Anterior cingulate cortex (tissue), 58 donors: ENCODE results near the gene BACE2.
"Not testable (repeated sequence)": the region's sequence is repeated elsewhere in the genome, so short reads cannot be mapped to it uniquely, and the experiment has no call there.

Source experiments
- DNase-seq, 58 donors: peaks; one replicate each; lab custom pipeline; 2025; lab: John Stamatoyannopoulos, UW

Gene BACE2

DNA sequence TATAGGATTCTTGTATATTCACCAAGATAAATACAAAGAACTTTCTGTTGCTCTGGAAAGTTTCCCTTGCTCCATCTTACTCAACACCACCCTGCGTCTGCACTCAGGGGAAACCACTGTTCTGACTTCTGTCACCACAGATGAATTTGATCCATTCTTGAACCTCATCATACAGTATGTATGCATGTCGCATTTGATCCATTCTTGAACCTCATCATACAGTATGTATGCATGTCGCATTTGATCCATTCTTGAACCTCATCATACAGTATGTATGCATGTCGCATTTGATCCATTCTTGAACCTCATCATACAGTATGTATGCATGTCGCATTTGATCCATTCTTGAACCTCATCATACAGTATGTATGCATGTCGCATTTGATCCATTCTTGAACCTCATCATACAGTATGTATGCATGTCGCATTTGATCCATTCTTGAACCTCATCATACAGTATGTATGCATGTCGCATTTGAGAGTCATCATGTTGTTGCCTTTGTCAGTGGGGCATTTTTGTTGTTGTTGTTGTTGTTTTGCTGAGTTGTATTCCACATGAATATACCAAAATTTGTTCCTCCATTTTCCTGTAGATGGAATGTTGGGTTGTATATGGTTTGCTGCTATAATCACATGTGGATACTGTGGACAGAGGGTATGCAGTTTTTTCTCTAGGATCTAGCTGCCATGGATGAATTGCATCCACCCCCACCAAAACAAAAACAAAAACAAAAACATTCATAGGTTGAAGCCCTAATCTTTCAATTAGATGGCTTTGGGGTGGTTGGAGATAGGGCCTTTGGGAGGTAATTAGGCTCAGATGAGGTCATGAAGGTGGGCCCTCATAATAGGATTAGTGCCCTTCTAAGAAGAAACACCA is 145.6 kb downstream of the BACE2 start:
- DNase-seq, result not testable (repeated sequence)

DNA sequence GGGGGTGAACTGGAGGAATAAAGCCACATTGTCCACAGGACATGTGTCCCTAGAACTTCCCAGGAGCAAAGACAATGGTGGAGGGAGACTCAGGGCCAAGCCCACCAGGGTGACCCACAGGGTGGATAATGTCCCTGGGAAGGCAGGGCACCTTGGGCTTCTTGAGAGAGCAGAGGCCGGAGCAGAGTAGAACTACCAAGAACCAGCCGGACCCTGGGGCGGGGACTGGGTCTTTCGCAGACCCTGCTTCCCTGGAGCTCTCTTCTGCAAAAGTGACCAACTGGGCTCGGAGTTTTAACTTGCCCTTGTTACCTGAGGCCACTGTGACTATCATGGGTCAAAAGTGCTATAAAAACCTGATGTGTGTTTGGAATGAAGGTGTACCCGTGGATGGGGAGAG is 147.8 kb downstream of the BACE2 start:
- DNase-seq, result no peak

DNA sequence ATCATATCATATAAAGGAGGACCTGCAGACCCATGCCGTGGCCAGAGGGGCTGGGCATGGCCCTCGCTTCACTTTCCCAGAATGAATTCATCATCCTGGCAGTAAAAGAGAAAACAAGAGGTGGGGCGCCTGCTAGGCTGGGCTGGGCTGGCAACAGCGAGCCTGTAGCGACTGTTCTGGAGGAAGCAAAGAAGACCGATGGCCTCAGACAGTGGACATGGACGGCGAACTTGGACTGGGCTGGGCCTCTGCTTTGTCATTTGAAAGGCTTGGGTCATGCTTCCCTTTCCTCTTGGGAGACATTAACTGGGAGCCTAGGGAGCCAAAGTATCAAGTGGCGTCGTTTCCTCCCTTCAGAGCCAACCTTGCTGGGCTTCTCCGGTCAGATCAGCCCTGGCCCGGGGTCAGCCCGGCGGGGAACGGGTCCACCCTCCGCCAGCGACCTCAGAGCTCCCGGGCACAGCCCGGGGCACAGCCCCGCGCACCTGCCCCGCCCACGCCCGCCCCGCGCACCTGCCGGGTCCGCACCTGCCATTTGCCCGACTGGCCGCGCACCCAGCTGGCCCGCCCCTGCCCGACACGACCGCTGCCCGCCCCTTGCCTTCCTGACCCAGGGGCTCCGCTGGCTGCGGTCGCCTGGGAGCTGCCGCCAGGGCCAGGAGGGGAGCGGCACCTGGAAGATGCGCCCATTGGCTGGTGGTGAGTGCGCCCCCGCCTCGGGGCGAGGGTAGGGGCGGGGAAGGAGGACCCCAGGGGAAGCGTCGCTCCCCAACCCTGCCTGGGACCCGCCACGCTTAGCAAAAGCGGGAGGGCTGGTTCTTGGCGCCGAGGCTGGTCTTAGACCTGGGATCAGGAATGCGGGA is 148.5 kb downstream of the BACE2 start, which contains the start of gene FAM3B:
Gene FAM3B, plus strand, starts transcription at position 602 of the 863 bp plus-strand sequence. Its CDS starts 79 bp downstream, at position 681.
- no peak for DNase-seq

DNA sequence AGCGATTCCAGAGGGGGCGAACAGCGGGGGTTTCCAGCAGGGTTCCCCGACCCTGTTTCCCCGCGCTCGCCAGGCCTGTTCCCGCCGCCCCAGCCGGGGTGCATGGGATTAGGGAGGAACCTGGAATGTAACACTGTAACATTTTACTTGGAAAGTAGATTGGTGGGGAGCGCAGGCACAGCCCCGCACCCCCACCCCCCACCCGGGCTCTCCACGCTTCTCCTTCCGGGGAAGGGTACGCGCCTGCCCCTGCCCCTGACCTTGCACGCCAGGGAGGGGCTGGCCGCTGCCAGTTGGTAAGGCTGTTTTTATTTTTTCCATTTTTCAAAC is 149.1 kb downstream of the BACE2 start:
- DNase-seq, result no peak

DNA sequence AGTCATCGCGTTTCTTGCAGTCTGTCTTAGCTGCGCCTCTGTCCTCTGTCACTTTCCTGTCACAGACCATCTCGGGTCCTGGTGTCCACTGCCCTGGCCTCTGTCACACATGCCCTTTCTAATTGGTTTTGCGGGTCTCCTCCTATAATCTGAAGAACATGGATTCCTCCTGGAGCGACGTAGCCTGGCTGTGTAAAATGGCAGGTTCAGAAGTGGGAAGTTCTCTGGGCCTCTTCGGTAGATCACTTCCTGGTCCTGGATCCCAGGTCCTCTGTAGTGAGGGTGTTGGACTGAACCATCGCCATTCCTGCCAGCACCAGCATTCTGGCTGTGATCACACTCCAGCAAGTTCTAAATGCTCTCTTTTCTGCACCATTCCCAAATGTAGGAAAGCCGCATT is 149.5 kb downstream of the BACE2 start:
- no peak for DNase-seq

DNA sequence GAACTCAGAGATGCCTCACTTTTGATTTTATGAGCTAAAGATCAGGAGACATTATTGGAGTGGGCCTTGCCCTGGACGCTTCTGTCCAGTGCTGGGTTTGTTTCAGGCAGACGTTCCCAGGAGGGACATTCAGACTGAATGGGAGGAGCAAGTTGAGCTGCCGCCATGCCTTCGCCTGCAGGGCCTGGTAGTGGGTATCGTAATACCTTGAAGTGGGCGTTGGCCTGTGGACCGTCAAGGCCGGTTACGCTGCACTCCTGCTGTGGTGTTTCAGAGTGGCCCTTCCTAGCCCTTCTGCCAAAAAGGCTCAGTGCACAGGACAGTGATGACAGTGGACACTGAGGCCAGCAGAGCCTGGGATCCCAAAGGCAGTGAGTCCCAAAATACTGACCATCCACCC is 150.3 kb downstream of the BACE2 start:
- no peak for DNase-seq

DNA sequence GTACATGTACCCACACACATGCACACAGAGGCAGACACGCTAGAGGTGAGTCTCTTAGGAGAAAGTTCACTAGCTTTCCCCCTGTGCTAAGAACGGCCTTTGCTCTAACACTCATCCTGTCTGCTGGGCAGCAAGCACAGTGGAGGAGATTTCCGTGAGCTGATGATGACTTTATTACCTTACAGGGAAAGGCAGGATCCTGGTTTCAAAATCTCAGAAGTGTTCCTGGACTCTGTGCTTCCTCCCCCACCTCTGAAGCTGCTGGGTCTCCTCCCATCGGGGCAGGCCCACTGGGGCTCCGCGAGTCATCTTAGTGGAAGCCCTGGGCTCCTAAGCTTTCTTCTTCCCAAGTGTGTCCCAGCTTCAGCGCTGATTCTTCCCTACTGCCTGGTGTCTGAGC is 151.3 kb downstream of the BACE2 start:
- no peak for DNase-seq

DNA sequence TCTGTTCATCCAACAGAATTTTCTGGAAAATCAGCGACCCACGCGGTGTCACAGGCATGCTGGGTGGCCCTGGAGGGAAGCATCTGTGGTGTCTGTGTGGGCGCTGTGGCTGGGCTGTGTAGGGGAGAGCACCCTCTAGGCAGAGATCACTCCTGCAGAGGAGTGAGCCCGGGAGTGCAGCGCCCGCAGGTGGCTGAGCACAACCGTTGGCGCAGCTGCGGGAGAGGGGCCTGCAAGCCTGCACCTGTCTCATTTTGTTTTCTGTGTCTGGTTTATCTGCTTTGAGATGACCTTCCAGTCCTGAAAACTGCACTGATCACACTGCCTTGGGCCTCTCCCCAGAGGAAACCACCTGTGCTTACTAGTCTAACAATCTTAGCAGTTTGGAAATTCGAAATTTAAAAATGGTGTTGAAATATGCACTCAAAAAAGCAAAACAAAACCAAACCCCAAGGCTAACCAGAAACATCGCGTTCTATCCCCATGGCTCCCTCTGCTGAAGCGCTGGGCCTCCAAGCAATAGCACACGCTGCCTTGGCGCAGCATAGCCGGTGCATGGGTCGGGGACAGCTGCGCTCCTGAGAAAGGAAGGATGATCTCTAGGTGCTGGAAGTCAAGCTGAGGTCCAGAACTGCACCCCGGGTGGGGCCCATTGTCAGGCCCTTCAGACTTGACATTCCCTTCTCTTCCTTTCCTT is 153.4 kb downstream of the BACE2 start:
- no peak for DNase-seq

DNA sequence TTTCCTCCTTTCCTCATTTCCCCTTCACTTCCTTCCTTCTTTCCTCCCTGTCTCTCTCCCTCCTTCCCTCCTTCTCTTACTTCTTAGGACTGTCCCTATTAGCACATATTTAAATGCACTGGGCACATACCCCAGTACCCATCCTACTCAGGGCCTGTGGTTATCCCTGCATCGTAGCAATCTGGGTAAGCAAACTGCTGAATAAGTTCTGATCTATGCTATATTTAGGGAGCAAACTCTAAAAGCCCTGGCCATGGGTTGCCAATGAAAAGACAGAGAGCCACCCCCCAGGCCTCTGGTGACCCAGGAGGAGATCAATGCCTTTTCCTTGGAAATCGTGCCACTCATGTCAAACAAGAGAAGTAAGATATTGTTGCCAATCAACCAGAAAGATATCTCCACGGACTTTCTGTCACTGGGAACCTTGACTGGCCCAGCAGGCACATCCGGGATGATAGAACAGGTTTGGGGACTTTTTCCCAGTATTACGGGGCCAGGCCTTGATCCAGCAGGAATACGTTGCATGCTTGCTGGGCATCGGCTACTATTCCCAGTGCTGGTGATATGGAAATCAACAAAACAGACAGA is 154.0 kb downstream of the BACE2 start:
- no peak for DNase-seq

DNA sequence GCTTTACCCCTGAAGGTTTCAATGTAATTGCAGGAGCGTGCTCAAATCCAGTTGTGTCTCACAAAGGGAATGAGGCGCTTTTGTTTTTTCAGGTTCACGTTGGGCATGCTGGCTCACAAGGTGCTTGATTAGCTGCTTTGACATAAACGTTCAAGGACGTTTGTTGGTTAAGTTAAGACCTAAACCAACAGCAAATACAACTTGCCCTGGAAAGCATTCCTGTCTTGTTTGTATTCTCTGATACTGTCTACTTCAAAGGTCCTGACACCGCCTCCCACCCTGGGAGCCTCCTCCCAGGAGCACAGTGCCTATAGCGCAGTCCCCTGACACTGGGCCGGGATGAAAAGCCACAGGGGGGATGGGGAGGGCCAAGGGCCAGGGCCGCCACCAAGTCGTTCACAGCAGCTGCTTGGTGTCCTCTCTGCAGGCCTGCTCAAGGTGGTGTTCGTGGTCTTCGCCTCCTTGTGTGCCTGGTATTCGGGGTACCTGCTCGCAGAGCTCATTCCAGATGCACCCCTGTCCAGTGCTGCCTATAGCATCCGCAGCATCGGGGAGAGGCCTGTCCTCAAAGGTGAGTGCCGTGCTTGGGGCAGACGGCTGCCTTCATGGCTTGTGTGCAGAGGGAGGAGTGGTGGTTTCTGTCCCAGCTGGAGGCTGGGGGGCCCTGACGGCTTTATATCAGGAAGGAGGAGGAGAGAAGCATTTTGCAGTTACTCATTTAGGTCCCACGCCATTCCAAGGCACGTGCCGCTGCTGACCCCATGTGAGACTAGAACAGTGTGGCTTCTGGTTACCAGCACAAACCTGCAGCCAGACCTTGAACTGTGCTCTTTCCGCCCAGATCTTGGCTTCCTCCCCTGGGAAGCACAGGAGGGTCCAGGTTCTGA is 154.8 kb downstream of the BACE2 start:
- no peak for DNase-seq

DNA sequence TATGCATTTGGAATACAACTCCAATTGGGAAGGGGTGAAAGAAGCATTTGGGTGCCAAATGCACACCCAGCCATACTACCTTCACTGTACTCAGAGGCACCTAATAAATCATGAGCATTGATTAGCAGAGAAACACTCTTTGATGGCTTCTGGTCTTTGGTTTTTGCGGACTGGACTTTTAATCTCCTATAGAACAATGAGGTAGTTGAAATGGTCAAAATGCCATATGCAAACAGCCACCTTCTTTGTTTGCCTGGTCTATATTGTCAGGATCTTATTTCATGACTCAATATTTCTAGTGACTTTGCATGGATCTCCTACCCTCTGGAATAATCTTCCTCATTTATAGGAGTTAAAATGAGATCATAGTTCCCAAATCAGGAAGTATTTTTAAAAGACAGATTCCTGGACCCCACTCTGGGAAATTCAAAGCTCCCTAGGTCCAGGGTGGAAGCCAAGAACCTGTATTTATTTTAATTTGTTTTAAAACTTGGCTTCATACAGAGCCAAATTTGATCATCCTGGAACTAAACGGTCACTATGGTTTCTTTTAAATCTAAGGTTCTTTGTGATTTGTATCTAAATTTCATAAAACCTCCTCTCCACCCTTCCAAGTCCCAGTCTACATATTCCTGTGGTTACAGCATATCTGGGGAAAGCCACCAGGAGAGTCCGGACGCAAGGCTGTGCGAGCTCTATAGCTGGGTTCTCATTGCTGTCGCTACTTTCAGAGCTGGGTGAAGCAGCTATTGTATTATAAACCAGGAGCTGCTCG is 157.4 kb downstream of the BACE2 start:
- no peak for DNase-seq

DNA sequence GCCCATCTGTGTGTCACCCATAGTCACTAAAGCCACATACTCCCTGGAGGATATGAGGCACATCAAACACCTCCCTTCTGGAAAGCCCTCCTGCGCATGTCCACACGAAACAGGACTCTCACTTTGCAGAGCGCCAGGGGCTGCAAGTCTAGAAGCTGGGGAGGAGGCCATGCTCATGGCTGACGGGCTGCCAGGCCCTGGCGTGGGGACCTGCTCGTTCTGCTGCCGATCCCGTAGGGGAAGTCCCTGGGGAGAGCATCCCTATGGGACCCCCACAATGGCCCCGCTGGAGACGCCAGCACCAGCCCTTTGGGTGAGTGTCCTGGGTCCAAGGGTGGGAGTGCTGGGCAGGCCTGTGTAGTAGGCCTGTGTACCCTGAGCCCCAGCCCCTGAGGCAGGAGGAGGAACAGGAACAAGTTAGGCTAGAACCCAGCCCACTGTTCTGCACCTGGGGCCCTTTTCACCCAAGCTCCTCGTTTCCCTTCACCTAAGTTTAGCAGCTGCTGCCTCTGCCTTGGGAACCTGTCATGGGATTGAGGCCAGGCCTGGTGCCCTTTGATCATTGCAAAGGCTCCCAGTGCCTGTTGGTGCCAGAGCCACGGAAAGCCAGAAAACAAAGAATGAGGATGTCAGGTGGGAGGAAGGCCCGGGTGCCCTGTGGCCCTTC is 158.6 kb downstream of the BACE2 start:
- no peak for DNase-seq

DNA sequence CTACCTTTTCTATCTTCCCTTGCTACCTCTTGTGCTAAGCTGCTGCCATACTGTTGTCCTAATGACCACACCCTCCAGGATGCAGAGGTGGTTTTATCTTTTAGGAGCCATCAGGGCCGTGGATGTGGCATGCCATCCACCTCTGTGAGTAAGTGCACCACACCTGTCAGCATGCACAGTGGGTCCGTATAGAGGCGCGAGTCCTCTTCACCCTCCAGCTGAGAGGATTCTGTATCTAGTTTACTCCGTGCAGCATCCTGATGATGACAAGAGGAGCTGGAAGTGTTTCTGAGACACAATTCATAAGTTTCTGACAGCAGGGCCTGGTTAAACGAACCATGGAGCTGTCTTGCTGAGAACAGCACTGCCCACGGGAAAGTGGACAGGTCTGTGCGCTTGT is 159.8 kb downstream of the BACE2 start:
- no peak for DNase-seq

DNA sequence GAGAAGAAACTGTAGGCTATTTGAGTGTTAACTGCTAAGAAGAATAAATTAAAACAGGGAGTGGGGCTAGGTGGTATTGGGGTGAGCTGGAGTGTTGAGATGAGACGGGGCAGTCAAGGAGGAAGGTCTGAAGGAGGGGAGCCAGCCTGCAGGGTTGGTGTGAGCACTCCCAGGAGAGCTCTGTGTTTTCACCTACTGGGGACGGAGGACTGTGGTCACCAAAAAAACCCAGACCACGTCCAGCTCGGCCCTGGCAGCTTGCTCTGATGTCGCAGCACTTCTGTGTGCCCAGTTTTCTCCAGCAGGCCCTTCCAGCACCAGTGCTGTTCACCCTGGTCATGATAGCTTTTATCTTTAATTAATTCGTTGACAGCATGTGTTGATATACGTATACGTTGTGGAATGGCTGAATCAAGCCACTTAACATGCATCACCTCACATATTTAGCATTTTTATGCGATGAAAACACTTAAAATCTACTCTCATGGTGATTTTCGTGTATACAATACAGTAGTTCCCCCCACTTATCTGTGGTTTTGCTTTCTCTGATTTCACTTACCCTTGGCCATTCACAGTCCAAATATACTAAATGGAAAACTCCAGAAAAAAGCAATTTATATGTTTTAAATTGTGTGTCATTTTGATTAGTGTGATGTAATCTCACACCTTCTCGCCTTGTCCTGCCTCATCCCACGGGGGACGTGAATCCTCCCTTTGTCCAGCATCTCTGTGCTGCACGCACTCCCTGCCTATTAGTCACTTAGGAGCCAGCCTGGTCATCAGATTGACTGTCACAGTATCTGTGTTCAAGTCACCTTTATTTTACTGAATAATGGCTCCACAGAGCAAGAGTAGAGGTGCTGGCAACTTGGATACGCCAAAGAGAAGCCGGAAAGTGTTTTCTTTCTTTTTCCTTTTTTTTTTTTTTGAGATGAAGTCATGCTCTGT is 161.0 kb downstream of the BACE2 start:
- no peak for DNase-seq
